Measurements from ENCODE around the gene ZNF749.

DNA sequence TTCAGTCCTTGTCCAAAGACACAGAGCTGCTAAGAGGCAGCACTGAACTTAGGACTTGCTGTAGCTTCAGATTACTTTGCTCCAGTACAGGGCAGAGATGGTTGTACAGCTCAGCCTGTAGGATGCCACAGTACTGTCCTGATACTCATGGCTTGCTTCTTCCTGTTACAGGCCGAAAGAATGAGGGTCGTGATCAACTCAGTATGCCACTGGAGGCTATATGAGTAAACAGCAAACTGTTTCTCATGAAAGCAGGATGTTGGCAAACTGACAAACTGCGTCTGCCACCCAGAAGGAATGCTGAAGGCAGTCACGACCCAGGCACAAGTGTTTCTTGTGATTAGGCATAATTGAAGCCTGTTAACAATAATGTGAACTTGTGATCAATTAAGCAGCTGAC is 2.8 kb downstream of the ZNF749 start:
- TF ChIP-seq POLR2A (IDR thresholded peaks at IDR 0.05), result no peak
- TF ChIP-seq, protein P1, sequence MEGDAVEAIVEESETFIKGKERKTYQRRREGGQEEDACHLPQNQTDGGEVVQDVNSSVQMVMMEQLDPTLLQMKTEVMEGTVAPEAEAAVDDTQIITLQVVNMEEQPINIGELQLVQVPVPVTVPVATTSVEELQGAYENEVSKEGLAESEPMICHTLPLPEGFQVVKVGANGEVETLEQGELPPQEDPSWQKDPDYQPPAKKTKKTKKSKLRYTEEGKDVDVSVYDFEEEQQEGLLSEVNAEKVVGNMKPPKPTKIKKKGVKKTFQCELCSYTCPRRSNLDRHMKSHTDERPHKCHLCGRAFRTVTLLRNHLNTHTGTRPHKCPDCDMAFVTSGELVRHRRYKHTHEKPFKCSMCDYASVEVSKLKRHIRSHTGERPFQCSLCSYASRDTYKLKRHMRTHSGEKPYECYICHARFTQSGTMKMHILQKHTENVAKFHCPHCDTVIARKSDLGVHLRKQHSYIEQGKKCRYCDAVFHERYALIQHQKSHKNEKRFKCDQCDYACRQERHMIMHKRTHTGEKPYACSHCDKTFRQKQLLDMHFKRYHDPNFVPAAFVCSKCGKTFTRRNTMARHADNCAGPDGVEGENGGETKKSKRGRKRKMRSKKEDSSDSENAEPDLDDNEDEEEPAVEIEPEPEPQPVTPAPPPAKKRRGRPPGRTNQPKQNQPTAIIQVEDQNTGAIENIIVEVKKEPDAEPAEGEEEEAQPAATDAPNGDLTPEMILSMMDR (IDR thresholded peaks at IDR 0.05), result no peak

Measured in heart left ventricle (tissue), 13 donors.